Hepatocyte (in vitro differentiated cells): ENCODE measurements around the gene DTNA. TPM values are rescaled to one million over a fixed set of nuclear protein-coding genes. Genes with fewer than 3 reads are reported as not detected.
"Not testable (repeated sequence)": the region's sequence is repeated elsewhere in the genome, so short reads cannot be mapped to it uniquely, and the experiment has no call there.

Experiments used
- DNase-seq: peaks from one replicate; pipeline ENCODE4 v3.0.0-alpha.2; 2016; ENCODE audit warnings: low spot score
- H2AFZ ChIP-seq: fragments of 200-600 bp; sonication (generic); 2 replicates; pipeline ENCODE4 v1.6.0; 2016; ENCODE audit warnings: antibody characterized with exemption, mild to moderate bottlenecking
- H3K27ac ChIP-seq: fragments of 200-600 bp; sonication (generic); 2 replicates; pipeline ENCODE4 v1.5.1; 2016; ENCODE audit warnings: mild to moderate bottlenecking
- H3K27me3 ChIP-seq: fragments of 200-600 bp; sonication (generic); 2 replicates; pipeline ENCODE4 v1.6.1; 2016
- H3K36me3 ChIP-seq: fragments of 200-600 bp; sonication (generic); replicated peaks from 2 replicates; pipeline ENCODE4 v1.5.1; 2016; ENCODE audit warnings: low read depth; ENCODE audit not compliant: insufficient read depth
- H3K4me1 ChIP-seq: fragments of 200-600 bp; sonication (generic); 2 replicates; pipeline ENCODE4 v1.5.1; 2016; ENCODE audit warnings: mild to moderate bottlenecking, moderate library complexity; ENCODE audit not compliant: insufficient read depth
- H3K4me2 ChIP-seq: fragments of 200-600 bp; sonication (generic); 2 replicates; pipeline ENCODE4 v1.6.0; 2016
- H3K4me3 ChIP-seq: fragments of 200-600 bp; sonication (generic); 2 replicates; pipeline ENCODE4 v1.5.1; 2016; ENCODE audit warnings: mild to moderate bottlenecking
- H3K79me2 ChIP-seq: fragments of 200-600 bp; sonication (generic); 2 replicates; pipeline ENCODE4 v1.6.0; 2017; ENCODE audit warnings: mild to moderate bottlenecking
- H3K9me2 ChIP-seq: fragments of 200-600 bp; sonication (generic); replicated peaks from 2 replicates; pipeline ENCODE4 v1.6.0; 2017; ENCODE audit warnings: mild to moderate bottlenecking; ENCODE audit not compliant: insufficient read depth
- H3K9me3 ChIP-seq: fragments of 200-600 bp; sonication (generic); 2 replicates; pipeline ENCODE4 v1.5.1; 2016; ENCODE audit warnings: low read depth, mild to moderate bottlenecking
- H4K20me1 ChIP-seq: fragments of 200-600 bp; sonication (generic); 2 replicates; pipeline ENCODE4 v1.6.0; 2016; ENCODE audit warnings: mild to moderate bottlenecking; ENCODE audit not compliant: insufficient read depth, poor library complexity, severe bottlenecking
- CTCF ChIP-seq: fragments of 200-600 bp; sonication (generic); IDR thresholded peaks from 2 replicates; pipeline ENCODE4 v1.5.1; 2016; ENCODE audit warnings: antibody characterized with exemption, mild to moderate bottlenecking; ENCODE audit not compliant: poor library complexity
- EZH2 ChIP-seq: fragments of 200-600 bp; sonication (generic); IDR thresholded peaks from 2 replicates; pipeline ENCODE4 v1.6.1; 2016; ENCODE audit warnings: antibody characterized with exemption, mild to moderate bottlenecking, borderline replicate concordance
- EZH2phosphoT487 ChIP-seq: fragments of 200-600 bp; sonication (generic); IDR thresholded peaks from one replicate; pipeline ENCODE4 v1.6.1; 2018; ENCODE audit warnings: antibody characterized with exemption, mild to moderate bottlenecking, low read depth, moderate library complexity; ENCODE audit not compliant: unreplicated experiment, severe bottlenecking
- WGBS: methylation state at CpG from one replicate; pipeline ENCODE4 v1.1.6; 2016; ENCODE audit warnings: low lambda C conversion rate; ENCODE audit errors: missing lambda C conversion rate; 5-methylcytosine and 5-hydroxymethylcytosine counted together
- polyA plus RNA-seq: library from polyadenylated mRNA; unstranded; fragments of >200 nt; fragmentation: Nextera tagmentation; extraction: Ambion mirVana; gene quantifications from 2 replicates; pipeline ENCODE4 v1.2.1, GENCODE V29; 2016
- total RNA-seq: library from RNA; depleted of rRNA; stranded (reverse); fragments of >200 nt; gene quantifications from 2 replicates; pipeline ENCODE4 v1.2.3, GENCODE V29; 2014

DTNA gene
- total and polyA plus RNA-seq, 2 experiments from 2014 or later: 18.3 to 34.0 TPM

- H3K9me2 ChIP-seq: no peaks in the 10 kb centered on the region
- no peak overlapping the region for H3K27ac ChIP-seq
- H3K4me3 ChIP-seq: no peak overlapping the region
- TF ChIP-seq EZH2: no peak
- no peak for TF ChIP-seq CTCF
- TF ChIP-seq EZH2phosphoT487: no peak
- no peak overlapping the region for H2AFZ ChIP-seq
- H3K9me3 ChIP-seq: no peaks in the 10 kb centered on the region
- 79% methylated on average over 3 of the region's 3 CpGs for WGBS
- DNase-seq: no peak
- H3K79me2 ChIP-seq: no peaks in the 10 kb centered on the region
- no peaks in the 10 kb centered on the region for H3K36me3 ChIP-seq
- no peaks in the 10 kb centered on the region for H4K20me1 ChIP-seq
- no peak overlapping the region for H3K4me2 ChIP-seq
- no peaks in the 10 kb centered on the region for H3K27me3 ChIP-seq
- no peaks in the 10 kb centered on the region for H3K4me1 ChIP-seq
These were observed 33.1 kb upstream of the DTNA start for GRCh38 chr18:34676816-34677574.

- not testable (repeated sequence) for H2AFZ ChIP-seq, H3K27me3 ChIP-seq, H3K9me2 ChIP-seq, DNase-seq, H3K79me2 ChIP-seq, H3K27ac ChIP-seq, H4K20me1 ChIP-seq, H3K9me3 ChIP-seq, H3K4me2 ChIP-seq, H3K4me3 ChIP-seq, H3K36me3 ChIP-seq
- peaks cover 10% of the 10 kb centered on the region for H3K4me1 ChIP-seq
- WGBS: 78% methylated on average over 3 of the region's 3 CpGs
These were observed 20.3 kb upstream of the DTNA start for GRCh38 chr18:34689750-34690149.

- no peaks in the 10 kb centered on the region for H3K36me3 ChIP-seq
- H2AFZ ChIP-seq: no peak overlapping the region
- no peaks in the 10 kb centered on the region for H3K9me3 ChIP-seq
- H3K4me1 ChIP-seq: peaks cover 22% of the 10 kb centered on the region
- no peak overlapping the region for H3K4me2 ChIP-seq
- H3K79me2 ChIP-seq: no peaks in the 10 kb centered on the region
- H3K27ac ChIP-seq: no peak overlapping the region
- H3K9me2 ChIP-seq: no peaks in the 10 kb centered on the region
- no peaks in the 10 kb centered on the region for H4K20me1 ChIP-seq
- no peaks in the 10 kb centered on the region for H3K27me3 ChIP-seq
- TF ChIP-seq CTCF (no peak), EZH2 (no peak), EZH2phosphoT487 (no peak)
- no peak for DNase-seq
- no peak overlapping the region for H3K4me3 ChIP-seq
These were observed 18.5 kb upstream of the DTNA start for GRCh38 chr18:34691614-34692013.

- H3K4me2 ChIP-seq: peak overlapping the region; percentile 32
- no peaks in the 10 kb centered on the region for H4K20me1 ChIP-seq
- H3K79me2 ChIP-seq: no peaks in the 10 kb centered on the region
- H3K36me3 ChIP-seq: no peaks in the 10 kb centered on the region
- H3K4me3 ChIP-seq: no peak overlapping the region
- H3K9me3 ChIP-seq: no peaks in the 10 kb centered on the region
- H3K9me2 ChIP-seq: peaks cover 4% of the 10 kb centered on the region
- H3K27ac ChIP-seq: no peak overlapping the region
- no peaks in the 10 kb centered on the region for H3K27me3 ChIP-seq
- peaks cover 22% of the 10 kb centered on the region for H3K4me1 ChIP-seq
- no peak overlapping the region for H2AFZ ChIP-seq
- TF ChIP-seq EZH2phosphoT487 (no peak), EZH2 (no peak), CTCF (no peak)
- DNase-seq: no peak
- 63% methylated on average over 5 of the region's 5 CpGs for WGBS
These were observed 15.4 kb upstream of the DTNA start for GRCh38 chr18:34694591-34695165.
